M059J (cell line): ENCODE results near the gene LRRC8C. TPM values are rescaled to one million over a fixed set of nuclear protein-coding genes. Genes with fewer than 3 reads are reported as not detected.
A peak's percentile ranks its signal among the peaks of the same experiment; 100 is the strongest.

ENCODE experiments used
- DNase-seq: peaks from one replicate; pipeline ENCODE4 v3.0.0-alpha.2; 2012; ENCODE audit warnings: low read depth
- total RNA-seq: library from RNA; depleted of rRNA; stranded (reverse); fragments of >200 nt; shearing (Covaris generic); gene quantifications from 2 replicates; pipeline ENCODE4 v1.2.3, GENCODE V29; 2014

The LRRC8C gene
- total RNA-seq, 1 experiment from 2014 or later: 6.1 TPM

- peak; percentile 83 for DNase-seq
Observed at GRCh38 chr1:89671775-89672488, 39.0 kb downstream of the LRRC8C start.

GRCh38 chr1:89672489-89673183 lies 39.7 kb downstream of the LRRC8C start:
- peak; percentile 45 for DNase-seq

- DNase-seq: no peak
Observed at GRCh38 chr1:89673251-89673650, 40.3 kb downstream of the LRRC8C start.

- no peak for DNase-seq
Observed at GRCh38 chr1:89675677-89676076, 42.8 kb downstream of the LRRC8C start.

- no peak for DNase-seq
Observed at GRCh38 chr1:89681045-89681729, 48.3 kb downstream of the LRRC8C start.

- no peak for DNase-seq
Observed at GRCh38 chr1:89682611-89683010, 49.7 kb downstream of the LRRC8C start.

DNA sequence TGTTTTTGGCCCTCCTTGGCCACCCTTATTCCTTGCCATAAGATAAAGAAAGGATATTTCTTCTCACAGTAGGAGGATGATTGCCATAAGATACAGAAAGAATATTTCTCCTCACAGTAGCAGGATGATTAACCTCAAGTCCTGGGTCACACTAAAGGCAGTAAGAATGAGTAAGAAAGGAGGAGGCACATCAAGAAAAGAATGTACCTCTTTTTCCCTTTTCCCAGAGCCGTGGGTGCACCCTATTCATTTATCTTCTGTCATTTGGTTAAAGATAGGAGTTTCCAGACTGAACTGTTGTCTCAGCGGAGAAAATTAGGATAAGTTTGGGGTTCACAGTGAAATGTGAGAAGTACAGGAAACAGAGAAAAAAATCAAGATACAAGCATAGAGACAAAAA lies 52.5 kb downstream of the LRRC8C start:
- no peak for DNase-seq

GRCh38 chr1:89686520-89686919 lies 53.6 kb downstream of the LRRC8C start:
- DNase-seq: no peak

GRCh38 chr1:89687254-89687653 lies 54.3 kb downstream of the LRRC8C start:
- DNase-seq: no peak

DNA sequence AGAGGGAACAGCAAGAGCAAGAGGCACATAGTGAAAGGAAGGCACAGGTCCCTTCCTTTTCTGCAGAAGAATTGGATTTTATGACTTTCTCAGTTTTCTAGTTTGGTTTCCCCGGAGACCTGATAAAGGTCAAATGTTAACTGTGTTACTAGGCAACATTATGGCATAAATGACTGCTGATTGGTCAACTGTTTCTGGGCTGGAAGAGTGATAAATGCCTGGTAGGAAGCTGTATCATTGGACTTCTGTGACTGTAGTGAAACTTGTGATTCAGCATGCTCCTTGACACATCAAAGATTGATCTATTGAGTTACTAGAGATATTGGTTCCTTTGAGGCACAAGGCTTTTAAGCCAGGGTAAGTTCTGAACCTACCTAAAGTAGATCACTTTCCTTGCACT lies 55.7 kb downstream of the LRRC8C start:
- peak; percentile 23 for DNase-seq

DNA sequence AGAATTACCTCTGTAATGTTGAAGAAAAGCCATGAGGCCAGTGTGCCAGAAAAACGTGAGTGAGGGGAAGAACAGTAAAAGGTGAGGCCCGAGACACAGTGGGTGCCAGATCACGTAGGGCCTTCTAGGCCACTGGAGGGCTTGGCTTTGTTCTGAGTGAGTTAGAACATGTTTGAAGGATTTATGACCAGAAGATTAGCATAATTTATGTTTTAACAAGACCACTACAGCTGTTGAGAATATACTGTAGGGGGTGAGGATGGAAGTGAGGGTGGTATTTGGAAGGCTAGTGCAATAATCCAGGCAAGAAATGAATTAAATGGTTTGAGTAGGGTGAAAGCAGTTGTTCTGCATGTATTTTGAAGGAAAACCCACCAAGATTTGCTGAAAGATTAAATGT lies 56.3 kb downstream of the LRRC8C start:
- no peak for DNase-seq

GRCh38 chr1:89690595-89690994 lies 57.7 kb downstream of the LRRC8C start:
- no peak for DNase-seq

- DNase-seq: peak; percentile 70
Observed at GRCh38 chr1:89692601-89693521, 59.9 kb downstream of the LRRC8C start.

- no peak for DNase-seq
Observed at GRCh38 chr1:89695847-89696246, 62.9 kb downstream of the LRRC8C start.

DNA sequence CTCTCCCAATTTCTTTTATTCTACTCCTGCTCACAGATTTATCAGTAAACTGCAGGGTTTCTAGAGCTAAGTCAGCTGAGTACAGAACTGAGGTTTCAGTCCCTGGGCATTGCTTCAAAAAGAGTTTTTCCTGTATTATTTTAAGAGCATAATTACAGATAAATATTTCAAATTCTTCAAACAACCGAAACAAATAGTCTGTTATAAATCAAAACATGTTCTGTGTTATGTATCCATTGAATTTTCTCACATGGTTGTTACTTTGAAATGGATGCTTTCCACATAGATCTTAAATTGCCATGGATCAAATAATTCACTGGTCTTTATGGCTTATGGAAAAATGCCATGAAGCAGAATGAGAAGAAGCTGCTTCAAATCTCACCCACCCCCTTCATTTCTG lies 64.5 kb downstream of the LRRC8C start:
- no peak for DNase-seq

GRCh38 chr1:89698020-89698560 lies 65.2 kb downstream of the LRRC8C start:
- no peak for DNase-seq

DNA sequence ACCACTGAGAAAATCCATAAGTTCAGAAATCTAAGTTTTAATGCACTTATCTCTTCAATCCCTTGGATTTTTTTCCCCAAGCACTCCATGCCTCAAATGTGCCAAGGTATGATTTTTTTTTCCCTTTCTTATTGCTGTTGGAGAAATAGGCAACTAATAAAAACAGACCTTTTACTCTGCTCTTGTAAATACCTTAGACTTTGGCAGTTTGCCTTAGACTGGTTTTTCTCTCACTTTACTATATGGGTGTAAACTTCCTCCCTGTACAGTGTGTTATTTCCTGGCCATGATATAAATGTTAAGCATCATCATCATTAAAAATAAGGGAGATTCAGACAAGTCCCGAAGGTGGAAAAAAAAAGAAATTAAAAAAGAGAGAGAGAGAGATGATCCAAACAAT lies 65.7 kb downstream of the LRRC8C start:
- DNase-seq: peak; percentile 45

DNA sequence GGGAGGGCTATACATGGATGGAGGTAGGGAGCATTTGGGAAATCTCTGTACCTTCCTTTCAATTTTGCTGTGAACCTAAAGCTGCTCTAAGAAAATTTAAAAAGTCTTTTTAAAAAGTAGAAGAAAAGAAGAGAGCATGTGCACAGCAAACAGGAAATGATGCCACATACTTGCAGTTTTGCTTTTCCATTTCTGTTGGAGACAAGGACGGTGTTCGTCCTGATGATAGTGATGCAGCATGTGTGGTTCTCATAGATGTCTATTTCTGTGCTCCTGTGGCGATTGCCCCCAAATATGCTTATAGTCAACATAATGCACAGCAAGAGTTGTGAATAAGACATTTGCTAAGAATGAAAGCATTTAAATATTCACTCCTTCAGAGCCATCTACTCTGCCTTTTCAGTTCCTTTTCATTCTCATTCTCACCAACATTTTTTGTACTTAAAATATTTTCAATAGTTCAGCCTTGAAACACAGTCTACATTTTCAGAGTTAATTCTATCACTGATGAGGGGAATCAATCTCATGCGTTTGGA lies 66.6 kb downstream of the LRRC8C start:
- no peak for DNase-seq

- DNase-seq: no peak
Observed at GRCh38 chr1:89701746-89702241, 68.9 kb downstream of the LRRC8C start.

- no peak for DNase-seq
Observed at GRCh38 chr1:89702520-89703045, 69.7 kb downstream of the LRRC8C start.

GRCh38 chr1:89703469-89703868 lies 70.5 kb downstream of the LRRC8C start:
- DNase-seq: no peak
